ENCODE measurements around the gene RPRD1A. TPM values are rescaled to one million over a fixed set of nuclear protein-coding genes. Genes with fewer than 3 reads are reported as not detected.

The RPRD1A gene
- total and polyA plus RNA-seq, 9 of the 15 experiments (the other 6 are each of a cell fraction or from before 2014, with no cell fraction given), result 30.2 to 142 (median 66.0) TPM

GRCh38 chr18:36067055-36067957, at the start of gene RPRD1A (continued):
- TF ChIP-seq ZBTB12 (CRISPR knock-in tag; IDR thresholded peaks at IDR 0.05), result peak; percentile 84
- 0 out of 2 replicates have a peak, but pooled peaks have one; percentile 2 for TF ChIP-seq PHB2 (IDR thresholded peaks at IDR 0.05; ENCODE audit: low read depth)
- no peak for TF ChIP-seq ID3 (CRISPR knock-in tag; IDR thresholded peaks at IDR 0.05)
- TF ChIP-seq ID3 (tag; IDR thresholded peaks at IDR 0.05), result no peak
- TF ChIP-seq MYBL2 (IDR thresholded peaks at IDR 0.05; ENCODE audit: low read depth), result no peak
- no peak for TF ChIP-seq MYBL2 (CRISPR knock-in tag; IDR thresholded peaks at IDR 0.05; ENCODE audit: borderline replicate concordance)
- no peak; the same call in 1 of the 2 replicates for TF ChIP-seq SMARCE1 (IDR thresholded peaks at IDR 0.05)
- no peak for TF ChIP-seq RBM25 (IDR thresholded peaks at IDR 0.05; ENCODE audit: low read depth, low read length, severe bottlenecking)
- peak; percentile 53 for TF ChIP-seq MGA (IDR thresholded peaks at IDR 0.05)
- TF ChIP-seq WHSC1 (IDR thresholded peaks at IDR 0.05; ENCODE audit: low read length), result no peak
- no peak for TF ChIP-seq ZNF347 (CRISPR knock-in tag; IDR thresholded peaks at IDR 0.05; ENCODE audit: low read depth)
- TF ChIP-seq ETV5 (CRISPR knock-in tag; IDR thresholded peaks at IDR 0.05; ENCODE audit: low read depth), result peak; percentile 34; the same call in 1 of the 2 replicates
